Neural progenitor cell (in vitro differentiated cells): ENCODE measurements around the gene ZFYVE21. TPM values are rescaled to one million over a fixed set of nuclear protein-coding genes. Genes with fewer than 3 reads are reported as not detected.

Experiments
- DNase-seq: peaks from one replicate; pipeline ENCODE4 v3.0.0-alpha.2; 2016; ENCODE audit warnings: low spot score
- H2AFZ ChIP-seq: fragments of 200-600 bp; sonication (generic); replicated peaks from 2 replicates; pipeline ENCODE4 v1.6.1; 2016; ENCODE audit warnings: antibody characterized with exemption
- H3F3A ChIP-seq: fragments of 200-600 bp; sonication (generic); 2 replicates; pipeline ENCODE4 v1.6.1; 2016; ENCODE audit warnings: antibody characterized with exemption, low read depth
- H3K27ac ChIP-seq: fragments of 200-600 bp; sonication (generic); 2 replicates; pipeline ENCODE4 v1.5.1; 2016; ENCODE audit warnings: mild to moderate bottlenecking
- H3K27me3 ChIP-seq: fragments of 200-600 bp; sonication (generic); 2 replicates; pipeline ENCODE4 v1.6.1; 2016; ENCODE audit warnings: mild to moderate bottlenecking, moderate library complexity
- H3K36me3 ChIP-seq: fragments of 200-600 bp; sonication (generic); 2 replicates; pipeline ENCODE4 v1.5.1; 2016
- H3K4me1 ChIP-seq: fragments of 200-600 bp; sonication (generic); 2 replicates; pipeline ENCODE4 v1.6.1; 2016; ENCODE audit warnings: mixed run types
- H3K4me2 ChIP-seq: fragments of 200-600 bp; sonication (generic); 2 replicates; pipeline ENCODE4 v1.6.1; 2016
- H3K4me3 ChIP-seq: fragments of 200-600 bp; sonication (generic); 2 replicates; pipeline ENCODE4 v1.5.1; 2016
- H3K79me2 ChIP-seq: fragments of 200-600 bp; sonication (generic); 2 replicates; pipeline ENCODE4 v1.6.1; 2016; ENCODE audit warnings: low read depth
- H3K9ac ChIP-seq: fragments of 200-600 bp; sonication (generic); 2 replicates; pipeline ENCODE4 v1.6.1; 2016
- H3K9me3 ChIP-seq: fragments of 200-600 bp; sonication (generic); 2 replicates; pipeline ENCODE4 v1.5.1; 2016; ENCODE audit warnings: low read depth
- H4K20me1 ChIP-seq: fragments of 200-600 bp; sonication (generic); 2 replicates; pipeline ENCODE4 v1.6.1; 2016; ENCODE audit warnings: low read depth
- H3K27ac Mint-ChIP-seq: 3 replicates; pipeline ENCODE4 v1.8.0; 2021; ENCODE audit warnings: mixed read lengths
- H3K27me3 Mint-ChIP-seq: 2 replicates; pipeline ENCODE4 v1.8.0; 2022; ENCODE audit warnings: low read depth, mild to moderate bottlenecking, inconsistent platforms, moderate library complexity, mixed read lengths; ENCODE audit not compliant: insufficient read depth
- H3K36me3 Mint-ChIP-seq: 3 replicates; pipeline ENCODE4 v1.8.0; 2021; ENCODE audit warnings: mixed read lengths
- H3K4me1 Mint-ChIP-seq: 3 replicates; pipeline ENCODE4 v1.8.0; 2021; ENCODE audit warnings: mixed read lengths
- H3K4me3 Mint-ChIP-seq: 3 replicates; pipeline ENCODE4 v1.8.0; 2021; ENCODE audit warnings: mild to moderate bottlenecking, moderate library complexity, mixed read lengths
- H3K9me3 Mint-ChIP-seq: 3 replicates; pipeline ENCODE4 v1.8.0; 2020; ENCODE audit warnings: mixed read lengths
- CTCF ChIP-seq: fragments of 200-600 bp; sonication (generic); IDR thresholded peaks from 2 replicates; pipeline ENCODE4 v1.5.1; 2017; ENCODE audit warnings: antibody characterized with exemption, mild to moderate bottlenecking
- EZH2 ChIP-seq: fragments of 200-600 bp; sonication (generic); IDR thresholded peaks from 2 replicates; pipeline ENCODE4 v1.6.1; 2017; ENCODE audit warnings: antibody characterized with exemption, mild to moderate bottlenecking, moderate library complexity
- EZH2phosphoT487 ChIP-seq: fragments of 200-600 bp; sonication (generic); IDR thresholded peaks from 2 replicates; pipeline ENCODE4 v1.6.1; 2017; ENCODE audit warnings: antibody characterized with exemption
- total RNA-seq: library from RNA; depleted of rRNA; stranded (reverse); fragments of >200 nt; gene quantifications from 2 replicates; pipeline ENCODE4 v1.2.3, GENCODE V29; 2015; ENCODE audit warnings: low replicate concordance

Gene ZFYVE21
- total RNA-seq, 1 donor from 2014 or later: 46.2 TPM

- no peaks in the 10 kb centered on the region for H3F3A ChIP-seq
- H3K79me2 ChIP-seq: peaks cover 26% of the 10 kb centered on the region
- no peaks in the 10 kb centered on the region for H3K9me3 Mint-ChIP-seq
- TF ChIP-seq CTCF (no peak), EZH2phosphoT487 (no peak), EZH2 (no peak)
- no peak overlapping the region for H3K9ac ChIP-seq
- no peaks in the 10 kb centered on the region for H3K4me1 ChIP-seq
- no peak overlapping the region for H3K27ac Mint-ChIP-seq
- H3K4me3 Mint-ChIP-seq: no peak overlapping the region
- peaks cover 3% of the 10 kb centered on the region for H3K4me1 Mint-ChIP-seq
- no peak overlapping the region for H3K27ac ChIP-seq
- no peak overlapping the region for H3K4me3 ChIP-seq
- H2AFZ ChIP-seq: no peak overlapping the region
- peaks cover 3% of the 10 kb centered on the region for H3K27me3 Mint-ChIP-seq
- no peaks in the 10 kb centered on the region for H3K36me3 ChIP-seq
- H3K9me3 ChIP-seq: no peaks in the 10 kb centered on the region
- no peak overlapping the region for H3K4me2 ChIP-seq
- DNase-seq: no peak
- H3K36me3 Mint-ChIP-seq: peaks cover 7% of the 10 kb centered on the region
- no peaks in the 10 kb centered on the region for H3K27me3 ChIP-seq
- peaks cover 42% of the 10 kb centered on the region for H4K20me1 ChIP-seq
These were observed 11.8 kb downstream of the ZFYVE21 start for GRCh38 chr14:103727313-103727980.

GRCh38 chr14:103728141-103728540 lies 12.5 kb downstream of the ZFYVE21 start:
- H3K4me1 Mint-ChIP-seq: peaks cover under 1% of the 10 kb centered on the region
- H3K36me3 Mint-ChIP-seq: peaks cover 11% of the 10 kb centered on the region
- no peaks in the 10 kb centered on the region for H3F3A ChIP-seq
- H3K36me3 ChIP-seq: no peaks in the 10 kb centered on the region
- H3K9ac ChIP-seq: no peak overlapping the region
- H3K9me3 ChIP-seq: no peaks in the 10 kb centered on the region
- H3K27ac Mint-ChIP-seq: no peak overlapping the region
- no peaks in the 10 kb centered on the region for H3K4me1 ChIP-seq
- no peak overlapping the region for H3K4me3 ChIP-seq
- no peaks in the 10 kb centered on the region for H3K27me3 ChIP-seq
- DNase-seq: no peak
- H3K4me2 ChIP-seq: no peak overlapping the region
- no peak overlapping the region for H3K27ac ChIP-seq
- no peak for TF ChIP-seq EZH2
- no peak for TF ChIP-seq CTCF
- no peak for TF ChIP-seq EZH2phosphoT487
- H3K79me2 ChIP-seq: peaks cover 19% of the 10 kb centered on the region
- no peak overlapping the region for H2AFZ ChIP-seq
- no peak overlapping the region for H3K4me3 Mint-ChIP-seq
- peaks cover 39% of the 10 kb centered on the region for H4K20me1 ChIP-seq
- peaks cover 2% of the 10 kb centered on the region for H3K27me3 Mint-ChIP-seq
- H3K9me3 Mint-ChIP-seq: no peaks in the 10 kb centered on the region

GRCh38 chr14:103728721-103729120 lies 13.1 kb downstream of the ZFYVE21 start:
- H3K36me3 Mint-ChIP-seq: peaks cover 11% of the 10 kb centered on the region
- H3K4me3 Mint-ChIP-seq: no peak overlapping the region
- no peak overlapping the region for H3K27ac Mint-ChIP-seq
- no peak overlapping the region for H3K27ac ChIP-seq
- H3K4me3 ChIP-seq: no peak overlapping the region
- H2AFZ ChIP-seq: no peak overlapping the region
- no peaks in the 10 kb centered on the region for H3K36me3 ChIP-seq
- H3K27me3 ChIP-seq: no peaks in the 10 kb centered on the region
- no peaks in the 10 kb centered on the region for H3K9me3 Mint-ChIP-seq
- no peak for TF ChIP-seq EZH2
- TF ChIP-seq EZH2phosphoT487: no peak
- TF ChIP-seq CTCF: no peak
- DNase-seq: no peak
- H3K9me3 ChIP-seq: no peaks in the 10 kb centered on the region
- H3K4me1 Mint-ChIP-seq: no peaks in the 10 kb centered on the region
- H3K27me3 Mint-ChIP-seq: peaks cover 2% of the 10 kb centered on the region
- peaks cover 15% of the 10 kb centered on the region for H3K79me2 ChIP-seq
- H3F3A ChIP-seq: no peaks in the 10 kb centered on the region
- H4K20me1 ChIP-seq: peaks cover 35% of the 10 kb centered on the region
- no peak overlapping the region for H3K4me2 ChIP-seq
- no peaks in the 10 kb centered on the region for H3K4me1 ChIP-seq
- H3K9ac ChIP-seq: no peak overlapping the region
